Measurements from ENCODE around the gene TMCC1. TPM values are rescaled to one million over a fixed set of nuclear protein-coding genes. Genes with fewer than 3 reads are reported as not detected.

The TMCC1 gene
- total and polyA plus RNA-seq, 4 donors = 10.2 to 60.0 (median 11.0) TPM

DNA sequence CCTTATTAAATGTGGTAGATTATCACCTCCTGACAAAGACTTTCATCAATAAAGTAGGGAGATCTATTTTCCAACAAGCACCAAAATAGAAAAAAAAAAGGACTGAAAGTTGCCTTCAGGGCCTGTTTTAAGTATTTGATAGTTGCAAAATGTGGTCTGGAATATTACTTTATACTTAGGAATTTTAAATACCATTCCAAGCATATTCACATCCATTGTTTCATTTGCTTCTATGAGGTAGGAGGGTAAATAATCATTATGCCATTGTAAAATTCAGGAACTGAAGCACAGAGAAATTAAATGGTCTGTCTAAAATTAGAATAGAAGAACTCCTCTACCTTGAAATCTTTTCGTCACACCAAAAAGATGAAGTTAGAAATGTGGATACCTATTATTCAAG lies 110.0 kb downstream of the TMCC1 start:
- no peak overlapping the region for H3K27ac ChIP-seq (ENCODE audit: low read depth in 1 of 2, low read length in 2 of 2)
- TF ChIP-seq REST (IDR thresholded peaks at IDR 0.05) (no peak), ZBTB33 (IDR thresholded peaks at IDR 0.05) (no peak), EGR1 (IDR thresholded peaks at IDR 0.05; ENCODE audit: low read depth in 2 of 2) (no peak), NR2F2 (IDR thresholded peaks at IDR 0.05) (no peak), RAD21 (IDR thresholded peaks at IDR 0.05) (no peak), YY1 (IDR thresholded peaks at IDR 0.05) (no peak), FOXA2 (IDR thresholded peaks at IDR 0.05) (no peak), RXRA (IDR thresholded peaks at IDR 0.05) (no peak), HNF4G (IDR thresholded peaks at IDR 0.05) (no peak), JUND (IDR thresholded peaks at IDR 0.05) (no peak)
- no peak for DNase-seq (ENCODE audit: low spot score)
- H3K9me3 ChIP-seq (ENCODE audit: control insufficient read depth in 4 of 4, low read length in 3 of 4) = no peaks in the 10 kb centered on the region
- no peaks in the 10 kb centered on the region for H3K27me3 ChIP-seq (ENCODE audit: control insufficient read depth in 4 of 4, insufficient read depth in 4 of 4, low read length in 3 of 4)
- no peaks in the 10 kb centered on the region for H3K36me3 ChIP-seq (ENCODE audit: control insufficient read depth in 4 of 4, insufficient read depth in 3 of 4, low read depth in 1 of 4, low read length in 3 of 4)
- WGBS = 91% methylated on average over 1 of the region's 1 CpG
- no peak overlapping the region for H3K4me3 ChIP-seq (ENCODE audit: low read depth in 1 of 3, low read length in 3 of 3)
- H3K9ac ChIP-seq (ENCODE audit: low read depth in 1 of 2, low read length in 2 of 2) = no peak overlapping the region
- no peaks in the 10 kb centered on the region for H3K4me1 ChIP-seq (ENCODE audit: control insufficient read depth in 4 of 4, insufficient read depth in 4 of 4, low read length in 3 of 4)

DNA sequence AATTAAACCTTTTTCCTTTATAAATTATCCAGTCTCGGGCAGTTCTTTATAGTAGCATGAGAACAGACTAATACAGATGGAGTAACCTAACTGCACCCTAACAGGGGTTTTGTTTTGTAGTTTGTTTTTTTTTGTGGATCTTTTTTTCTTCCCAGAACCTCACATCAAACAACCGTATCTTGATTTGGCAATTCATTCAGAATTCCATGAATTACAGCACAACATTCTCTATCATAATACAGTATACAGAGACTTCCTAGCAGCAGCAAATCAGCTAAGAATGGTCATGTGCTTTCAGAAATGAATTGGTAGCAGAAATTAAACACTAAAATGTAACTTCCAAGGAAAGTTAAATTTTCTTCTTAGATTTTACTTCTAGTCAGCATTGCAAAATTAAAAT lies 114.6 kb downstream of the TMCC1 start:
- no peak for TF ChIP-seq RAD21 (IDR thresholded peaks at IDR 0.05)
- Histone ChIP-seq H3K27me3 (ENCODE audit: control insufficient read depth in 4 of 4, insufficient read depth in 4 of 4, low read length in 3 of 4) (no peaks in the 10 kb centered on the region), H3K4me3 (ENCODE audit: low read depth in 1 of 3, low read length in 3 of 3) (no peak overlapping the region), H3K27ac (ENCODE audit: low read depth in 1 of 2, low read length in 2 of 2) (no peak overlapping the region), H3K36me3 (ENCODE audit: control insufficient read depth in 4 of 4, insufficient read depth in 3 of 4, low read depth in 1 of 4, low read length in 3 of 4) (no peaks in the 10 kb centered on the region), H3K4me1 (ENCODE audit: control insufficient read depth in 4 of 4, insufficient read depth in 4 of 4, low read length in 3 of 4) (no peaks in the 10 kb centered on the region), H3K9me3 (ENCODE audit: control insufficient read depth in 4 of 4, low read length in 3 of 4) (no peaks in the 10 kb centered on the region), H3K9ac (ENCODE audit: low read depth in 1 of 2, low read length in 2 of 2) (no peak overlapping the region)
- 90% methylated on average over 2 of the region's 2 CpGs for WGBS
- DNase-seq (ENCODE audit: low spot score) = no peak

GRCh38 chr3:129777806-129778205 lies 115.7 kb downstream of the TMCC1 start:
- Histone ChIP-seq H3K27me3 (ENCODE audit: control insufficient read depth in 4 of 4, insufficient read depth in 4 of 4, low read length in 3 of 4) (no peaks in the 10 kb centered on the region), H3K9ac (ENCODE audit: low read depth in 1 of 2, low read length in 2 of 2) (no peak overlapping the region), H3K27ac (ENCODE audit: low read depth in 1 of 2, low read length in 2 of 2) (no peak overlapping the region), H3K36me3 (ENCODE audit: control insufficient read depth in 4 of 4, insufficient read depth in 3 of 4, low read depth in 1 of 4, low read length in 3 of 4) (no peaks in the 10 kb centered on the region), H3K4me3 (ENCODE audit: low read depth in 1 of 3, low read length in 3 of 3) (no peak overlapping the region), H3K9me3 (ENCODE audit: control insufficient read depth in 4 of 4, low read length in 3 of 4) (no peaks in the 10 kb centered on the region), H3K4me1 (ENCODE audit: control insufficient read depth in 4 of 4, insufficient read depth in 4 of 4, low read length in 3 of 4) (no peaks in the 10 kb centered on the region)
- no peak for DNase-seq (ENCODE audit: low spot score)
- 73% methylated on average over 4 of the region's 4 CpGs for WGBS
- TF ChIP-seq TAF1 (conservative IDR thresholded peaks at IDR 0.05) (no peak), REST (IDR thresholded peaks at IDR 0.05) (no peak), YY1 (IDR thresholded peaks at IDR 0.05) (no peak), HNF4A (conservative IDR thresholded peaks at IDR 0.05) (no peak), EGR1 (IDR thresholded peaks at IDR 0.05; ENCODE audit: low read depth in 2 of 2) (no peak), RXRA (IDR thresholded peaks at IDR 0.05) (no peak), JUND (IDR thresholded peaks at IDR 0.05) (no peak), MAX (IDR thresholded peaks at IDR 0.05) (no peak)
- TF ChIP-seq, protein P1, sequence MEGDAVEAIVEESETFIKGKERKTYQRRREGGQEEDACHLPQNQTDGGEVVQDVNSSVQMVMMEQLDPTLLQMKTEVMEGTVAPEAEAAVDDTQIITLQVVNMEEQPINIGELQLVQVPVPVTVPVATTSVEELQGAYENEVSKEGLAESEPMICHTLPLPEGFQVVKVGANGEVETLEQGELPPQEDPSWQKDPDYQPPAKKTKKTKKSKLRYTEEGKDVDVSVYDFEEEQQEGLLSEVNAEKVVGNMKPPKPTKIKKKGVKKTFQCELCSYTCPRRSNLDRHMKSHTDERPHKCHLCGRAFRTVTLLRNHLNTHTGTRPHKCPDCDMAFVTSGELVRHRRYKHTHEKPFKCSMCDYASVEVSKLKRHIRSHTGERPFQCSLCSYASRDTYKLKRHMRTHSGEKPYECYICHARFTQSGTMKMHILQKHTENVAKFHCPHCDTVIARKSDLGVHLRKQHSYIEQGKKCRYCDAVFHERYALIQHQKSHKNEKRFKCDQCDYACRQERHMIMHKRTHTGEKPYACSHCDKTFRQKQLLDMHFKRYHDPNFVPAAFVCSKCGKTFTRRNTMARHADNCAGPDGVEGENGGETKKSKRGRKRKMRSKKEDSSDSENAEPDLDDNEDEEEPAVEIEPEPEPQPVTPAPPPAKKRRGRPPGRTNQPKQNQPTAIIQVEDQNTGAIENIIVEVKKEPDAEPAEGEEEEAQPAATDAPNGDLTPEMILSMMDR (IDR thresholded peaks at IDR 0.05; ENCODE audit: low read depth, low read length, missing input control) = no peak
- TF ChIP-seq, protein P2, sequence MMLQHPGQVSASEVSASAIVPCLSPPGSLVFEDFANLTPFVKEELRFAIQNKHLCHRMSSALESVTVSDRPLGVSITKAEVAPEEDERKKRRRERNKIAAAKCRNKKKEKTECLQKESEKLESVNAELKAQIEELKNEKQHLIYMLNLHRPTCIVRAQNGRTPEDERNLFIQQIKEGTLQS (IDR thresholded peaks at IDR 0.05) = no peak

Data from liver (tissue), 9 donors.